ENCODE measurements around the gene IL4R.

GRCh38 chr16:27327586-27327915 lies 13.8 kb downstream of the IL4R start:
- TF ChIP-seq CTCF (IDR thresholded peaks at IDR 0.05) (peak in 1 of 3 donors; percentile 28), POLR2A (IDR thresholded peaks at IDR 0.05) (no peak)
